Psoas muscle (tissue), 8 donors: Measurements from ENCODE around the gene PRKCA. TPM values are rescaled to one million over a fixed set of nuclear protein-coding genes. Genes with fewer than 3 reads are reported as not detected.

Source experiments
- ATAC-seq, 4 donors: fragments of 200-7000 bp; cut with Tn5 transposase; one replicate each; pipeline ENCODE4 v1.9.1; 2020; ENCODE audit warnings: moderate library complexity in 3 of 4, mild to moderate bottlenecking in 2 of 4
- DNase-seq, 2 donors: peaks; one replicate each; pipeline ENCODE4 v3.0.0-alpha.2; 2020
- H3K27ac ChIP-seq: fragments of 200-600 bp; one replicate; pipeline ENCODE4 v1.8.0; 2022
- H3K27me3 ChIP-seq, 3 donors: fragments of 200-600 bp in 1 of 3; one replicate each; pipeline versions ENCODE4 v1.6.1 to v1.8.0; 2013 to 2022; ENCODE audit warnings: low read length in 2 of 3, mild to moderate bottlenecking in 2 of 3, moderate library complexity in 1 of 3; ENCODE audit not compliant: insufficient read depth in 3 of 3
- H3K36me3 ChIP-seq, 2 donors: fragments of 200-600 bp in 1 of 2; one replicate each; pipeline versions ENCODE4 v1.6.1 to v1.8.0; 2013 to 2022; ENCODE audit warnings: low read depth in 1 of 2, mild to moderate bottlenecking in 1 of 2, moderate library complexity in 1 of 2; ENCODE audit not compliant: insufficient read depth in 1 of 2
- H3K4me1 ChIP-seq: fragments of 200-600 bp; one replicate; pipeline ENCODE4 v1.8.0; 2022
- H3K4me3 ChIP-seq: fragments of 200-600 bp; one replicate; pipeline ENCODE4 v1.8.0; 2022; ENCODE audit warnings: mild to moderate bottlenecking
- H3K9me3 ChIP-seq: fragments of 200-600 bp; one replicate; pipeline ENCODE4 v1.8.0; 2022
- CTCF ChIP-seq: fragments of 200-600 bp; IDR thresholded peaks from one replicate; pipeline ENCODE4 v1.8.0; 2022; ENCODE audit warnings: antibody characterized with exemption
- WGBS, 3 donors: extraction: QIAGEN DNeasy Blood & Tissue Kit; methylation state at CpG; one replicate each; pipeline versions ENCODE4 v1.1.6 to v1.1.7; 2013; 5-methylcytosine and 5-hydroxymethylcytosine counted together
- intact Hi-C, 2 donors: fragments of 100-400 bp; cut with DNase I; formaldehyde crosslinking; loops; one replicate each; pipeline versions ENCODE4 v1.11.0 to v1.14.2; 2022
- polyA plus RNA-seq, 3 donors: library from polyadenylated mRNA; stranded (reverse); fragments of 200-250 nt; gene quantifications; one replicate each; pipeline ENCODE4 v1.2.3, GENCODE V29; 2013
- total RNA-seq, 4 donors: library from RNA; stranded (reverse); fragmentation: NEBNext Ultra II Directional in 2 of 4; extraction: Animal tissue kit (Norgen Biotek cat#: 25700) in 2 of 4; gene quantifications; one replicate each; pipeline versions ENCODE4 v1.2.1 to v1.2.4, GENCODE V29; 2021 to 2023
- donor health status: healthy with polysubstance abuse.
- donor health status: DM: no; HTN: no; CAD: no; lungs with moderate emphysema.
- donor health status: Bipolar disorder and iron deficiency.
- donor health status: healthy.
- donor health status: DM: yes; HTN: yes; CAD: no.
- donor health status: DM: no; HTN: no; CAD: no.
- donor health status: DM: no; HTN: no; CAD: no.
- donor health status: DM: yes; HTN: yes; CAD: no.

PRKCA gene
- total and polyA plus RNA-seq, 7 donors: 0.35 to 15.5 (median 8.2) TPM

- H3K4me3 ChIP-seq: no peak overlapping the region
- H3K9me3 ChIP-seq: no peaks in the 10 kb centered on the region
- DNase-seq (no peak), ATAC-seq (no peak)
- no peak overlapping the region for H3K27ac ChIP-seq
- intact Hi-C loops: loop anchor here in 1 of 2 donors (5.0 kb wide), 1 partner anchor 35 kb away; no protein-coding TSS in a partner anchor
- H3K36me3 ChIP-seq: no peaks in the 10 kb centered on the region
- H3K27me3 ChIP-seq: no peaks in the 10 kb centered on the region
- TF ChIP-seq CTCF: no peak
- peaks cover 23% of the 10 kb centered on the region for H3K4me1 ChIP-seq
- 66 to 70% (median 67%) methylated on average over 12 of the region's 12 CpGs for WGBS, 3 donors
Observed at GRCh38 chr17:66406701-66407644, 104.6 kb downstream of the PRKCA start.

DNA sequence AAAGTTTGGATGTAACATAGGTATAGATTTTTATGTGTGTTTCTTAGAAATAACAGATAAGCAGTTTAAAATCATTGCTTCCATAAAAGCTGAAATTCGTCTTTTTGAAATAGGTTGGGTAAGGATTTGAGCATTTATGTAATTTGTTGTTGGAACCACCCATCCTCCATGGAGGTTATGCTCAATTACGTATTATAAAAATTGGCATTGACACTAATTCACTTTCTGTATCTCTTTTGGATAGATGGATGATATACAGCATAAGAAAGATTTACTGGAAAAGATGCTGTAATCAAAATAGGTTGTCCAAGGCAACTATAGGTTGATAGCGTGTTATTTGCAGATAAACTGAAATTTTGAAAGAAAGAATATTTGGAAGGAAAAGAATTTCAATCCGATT is 105.5 kb downstream of the PRKCA start:
- no peak overlapping the region for H3K4me3 ChIP-seq
- ATAC-seq: no peak

DNA sequence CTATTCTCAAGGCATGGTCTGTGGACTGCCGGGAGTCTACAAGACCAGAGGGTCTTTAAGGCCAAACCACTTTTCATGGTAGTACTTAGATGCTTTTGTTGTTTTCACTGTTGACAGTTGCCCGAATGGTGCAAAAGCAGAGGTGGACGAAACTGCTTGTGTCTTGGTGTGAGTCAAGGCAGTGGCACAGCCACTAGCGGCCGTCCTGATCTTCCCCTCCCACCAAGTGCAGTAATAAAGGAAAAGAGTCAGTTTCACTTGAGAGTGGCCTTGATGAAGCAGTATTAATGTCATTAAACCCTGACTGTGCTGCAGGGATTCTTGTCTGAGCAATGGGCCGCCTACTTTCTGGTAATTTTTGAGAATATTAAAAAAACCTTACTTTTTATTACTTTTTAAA is 109.1 kb downstream of the PRKCA start:
- no peaks in the 10 kb centered on the region for H3K4me1 ChIP-seq
- 88 to 89% (median 89%) methylated on average over 6 of the region's 6 CpGs for WGBS, 3 donors
- DNase-seq (no peak), ATAC-seq (no peak)
- no peak for TF ChIP-seq CTCF
- H3K27me3 ChIP-seq: no peaks in the 10 kb centered on the region
- H3K4me3 ChIP-seq: no peak overlapping the region
- H3K27ac ChIP-seq: no peak overlapping the region
- intact Hi-C loops: no loop called here
- H3K9me3 ChIP-seq: no peaks in the 10 kb centered on the region
- no peaks in the 10 kb centered on the region for H3K36me3 ChIP-seq

More for the DNA sequence above, 105.5 kb downstream of the PRKCA start:
- TF ChIP-seq CTCF: no peak
- Histone ChIP-seq H3K9me3 (no peaks in the 10 kb centered on the region), H3K27me3 (no peaks in the 10 kb centered on the region), H3K36me3 (no peaks in the 10 kb centered on the region), H3K4me1 (peaks cover 18% of the 10 kb centered on the region), H3K27ac (no peak overlapping the region)
- 84 to 85% (median 84%) methylated on average over 4 of the region's 4 CpGs for WGBS, 3 donors
- no peak for DNase-seq
- intact Hi-C loops: loop anchor here in 1 of 2 donors (5.0 kb wide), 1 partner anchor 36 kb away; no protein-coding TSS in a partner anchor

DNA sequence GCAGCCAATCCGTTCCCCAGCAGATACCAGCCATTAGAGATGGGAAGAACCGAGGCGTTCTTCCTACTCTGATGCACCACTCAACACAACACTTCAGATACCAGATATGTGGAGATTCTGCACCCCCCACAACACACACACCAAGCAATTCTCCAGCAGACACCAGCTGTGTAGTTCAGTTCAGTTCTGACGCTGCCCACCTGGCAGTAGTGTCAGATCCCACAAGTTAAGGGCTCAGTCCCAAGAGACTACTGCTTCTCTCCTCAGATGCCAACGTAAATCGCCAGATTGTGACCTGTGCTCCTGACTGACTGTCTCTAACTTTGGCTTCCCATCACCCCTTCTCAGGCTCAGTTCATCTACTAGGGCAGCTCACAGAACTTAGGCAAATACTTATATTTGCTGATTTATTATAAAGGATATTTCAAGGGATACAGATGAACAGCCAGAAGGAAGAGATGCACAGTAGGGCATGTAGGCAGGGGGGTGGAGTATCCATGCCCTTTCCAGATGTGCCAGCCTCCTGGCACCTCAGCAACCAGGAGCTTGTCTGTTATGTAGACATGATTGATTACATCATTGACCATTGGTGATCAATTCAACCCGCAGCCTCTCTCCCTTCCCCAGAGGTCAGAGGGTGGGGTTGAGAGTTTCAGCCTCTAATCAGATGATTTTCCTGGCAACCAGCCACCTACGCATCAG is 110.6 kb downstream of the PRKCA start:
- intact Hi-C loops: no loop called here
- no peak overlapping the region for H3K4me3 ChIP-seq
- ATAC-seq: no peak
- no peak overlapping the region for H3K27ac ChIP-seq
- no peaks in the 10 kb centered on the region for H3K36me3 ChIP-seq
- H3K27me3 ChIP-seq: no peaks in the 10 kb centered on the region
- H3K9me3 ChIP-seq: no peaks in the 10 kb centered on the region
- 64 to 75% (median 68%) methylated on average over 8 of the region's 8 CpGs for WGBS, 3 donors
- no peak for TF ChIP-seq CTCF
- no peak for DNase-seq
- no peaks in the 10 kb centered on the region for H3K4me1 ChIP-seq
